Panc1 (cell line): ENCODE results near the gene PLA2G2D. TPM values are rescaled to one million over a fixed set of nuclear protein-coding genes. Genes with fewer than 3 reads are reported as not detected.

Experiments
- ATAC-seq: fragments of 200-7000 bp; cut with Tn5 transposase; 2 replicates; pipeline ENCODE4 v1.9.1; 2020; ENCODE audit warnings: mild to moderate bottlenecking, moderate library complexity
- BruUV-seq: library from RNA; stranded (reverse); fragments of 400-500 nt; replicated peaks from 2 replicates; lab custom pipeline; 2021; lab: Mats Ljungman, UMichigan
- CTCF ChIA-PET: fragments of 300-600 bp; sonication (Branson Sonifier 250); formaldehyde crosslinking; loops from one replicate; lab custom pipeline; 2022; ENCODE audit warnings: antibody characterized with exemption; lab: Charles Lee
- POLR2A ChIA-PET: fragments of 300-600 bp; sonication (Branson Sonifier 250); formaldehyde crosslinking; loops from one replicate; lab custom pipeline; 2022; ENCODE audit warnings: antibody characterized with exemption; lab: Charles Lee
- DNase-seq: peaks from one replicate; pipeline ENCODE4 v3.0.0-alpha.2; 2010; ENCODE audit warnings: low read depth, low spot score
- H3K27ac ChIP-seq: 2 replicates; pipeline ENCODE4 v1.5.1; 2011; ENCODE audit warnings: mild to moderate bottlenecking, low read length, inconsistent platforms
- H3K27me3 ChIP-seq: fragments of 200-500 bp; sonication (Bioruptor generic); 2 replicates; pipeline ENCODE4 v1.6.0; 2014; ENCODE audit warnings: low read length, inconsistent platforms; ENCODE audit not compliant: control insufficient read depth, insufficient read depth
- H3K36me3 ChIP-seq: fragments of 200-500 bp; sonication (Bioruptor generic); 2 replicates; pipeline ENCODE4 v1.5.1; 2014; ENCODE audit warnings: inconsistent platforms, mild to moderate bottlenecking, low read length, moderate library complexity; ENCODE audit not compliant: control insufficient read depth, insufficient read depth
- H3K4me1 ChIP-seq: 2 replicates; pipeline ENCODE4 v1.5.1; 2011; ENCODE audit warnings: inconsistent platforms, mild to moderate bottlenecking, low read length, moderate library complexity; ENCODE audit not compliant: control insufficient read depth, insufficient read depth
- H3K4me3 ChIP-seq, 2 experiments: 2 replicates each; pipeline ENCODE4 v1.5.1; 2011 to 2012; ENCODE audit warnings: low read depth in 2 of 2, low read length in 2 of 2, mild to moderate bottlenecking in 2 of 2, inconsistent platforms in 1 of 2, moderate library complexity in 1 of 2
- H3K9me3 ChIP-seq: fragments of 200-500 bp; sonication (Bioruptor generic); 2 replicates; pipeline ENCODE4 v1.5.1; 2014; ENCODE audit warnings: low read depth, mild to moderate bottlenecking, inconsistent platforms, low read length, moderate library complexity; ENCODE audit not compliant: control insufficient read depth, insufficient read depth
- CTCF ChIP-seq: fragments of 450-650 bp; IDR thresholded peaks from 2 replicates; pipeline ENCODE4 v1.5.1; 2017; ENCODE audit warnings: mild to moderate bottlenecking
- POLR2AphosphoS5 ChIP-seq: IDR thresholded peaks from 2 replicates; pipeline ENCODE4 v1.6.1; 2012; ENCODE audit warnings: mild to moderate bottlenecking, low read depth, low read length, moderate library complexity
- REST ChIP-seq, 2 experiments: IDR thresholded peaks; 2 replicates each; pipeline ENCODE4 v1.6.1; 2011 to 2012; ENCODE audit warnings: low read depth in 2 of 2, control low read depth in 1 of 2, low read length in 1 of 2, mild to moderate bottlenecking in 1 of 2, moderate library complexity in 1 of 2; ENCODE audit not compliant: insufficient read depth in 1 of 2
- SIN3A ChIP-seq: IDR thresholded peaks from 2 replicates; pipeline ENCODE4 v1.6.1; 2012; ENCODE audit warnings: low read depth, mild to moderate bottlenecking, low read length, moderate library complexity, borderline replicate concordance; ENCODE audit not compliant: insufficient read depth
- TCF7L2 ChIP-seq: IDR thresholded peaks from 2 replicates; pipeline ENCODE4 v1.6.1; 2011; ENCODE audit warnings: mild to moderate bottlenecking, low read depth, low read length, inconsistent platforms
- in situ Hi-C: cut with HindIII; loops from 2 replicates; pipeline ENCODE4 v1.10.0; 2016; ENCODE audit warnings: low sequenced_read_pairs, low pct_unique_long_range_greater_than_20kb
- intact Hi-C: fragments of 100-400 bp; cut with micrococcal nuclease; formaldehyde crosslinking; loops from one replicate; pipeline ENCODE4 v1.10.0; 2022; ENCODE audit not compliant: unreplicated experiment
- total RNA-seq: library from RNA; stranded (reverse); gene quantifications from one replicate; pipeline ENCODE4 v1.2.1, GENCODE V29; 2021; ENCODE audit not compliant: unreplicated experiment

PLA2G2D gene
- total RNA-seq, 1 experiment from 2014 or later: not detected

- H3K27ac ChIP-seq: no peak overlapping the region
- no peak for DNase-seq
- H3K4me3 ChIP-seq: no peak overlapping the region
- H3K27me3 ChIP-seq: 0 out of 2 replicates have a peak, but pooled peaks cover 2% of the 10 kb centered on the region
- H3K9me3 ChIP-seq: no peaks in the 10 kb centered on the region
- CTCF ChIA-PET: no interaction called here
- POLR2A ChIA-PET: no interaction called here
- intact Hi-C loops (no loop called here), in situ Hi-C loops (no loop called here)
- BruUV-seq: no TSS peak
- ATAC-seq: no peak
- no peak for TF ChIP-seq REST (IDR thresholded peaks at IDR 0.05; ENCODE audit: insufficient read depth in 1 of 2, low read depth in 2 of 2, low read length in 1 of 2)
- no peak for TF ChIP-seq CTCF
- no peak for TF ChIP-seq POLR2AphosphoS5
- no peak for TF ChIP-seq SIN3A
- no peak for TF ChIP-seq TCF7L2
- H3K36me3 ChIP-seq: no peaks in the 10 kb centered on the region
- no peaks in the 10 kb centered on the region for H3K4me1 ChIP-seq
These were observed 49.0 kb downstream of the PLA2G2D start for GRCh38 chr1:20070357-20070756.

- ChIA-PET POLR2A (no interaction called here), CTCF (no interaction called here)
- H3K9me3 ChIP-seq: no peaks in the 10 kb centered on the region
- H3K36me3 ChIP-seq: no peaks in the 10 kb centered on the region
- no peak for ATAC-seq
- no TSS peak for BruUV-seq
- in situ Hi-C loops: no loop called here
- 0 out of 2 replicates have a peak, but pooled peaks cover 2% of the 10 kb centered on the region for H3K27me3 ChIP-seq
- no peaks in the 10 kb centered on the region for H3K4me1 ChIP-seq
- H3K4me3 ChIP-seq: no peak within 1 kb of the TSS
- TF ChIP-seq CTCF (no peak), SIN3A (no peak), TCF7L2 (no peak), REST (IDR thresholded peaks at IDR 0.05; ENCODE audit: insufficient read depth in 1 of 2, low read depth in 2 of 2, low read length in 1 of 2) (no peak), POLR2AphosphoS5 (no peak)
- DNase-seq: no peak
- intact Hi-C loops: no loop called here
- no peak within 1 kb of the TSS for H3K27ac ChIP-seq
These were observed 49.5 kb downstream of the PLA2G2D start, which contains the start of gene PLA2G5 for GRCh38 chr1:20069874-20070273. Gene PLA2G5, plus strand, starts transcription at chr1:20070194. Its CDS starts 14,637 bp downstream, at chr1:20084831.
